ENCODE measurements around the gene NF1. TPM values are rescaled to one million over a fixed set of nuclear protein-coding genes. Genes with fewer than 3 reads are reported as not detected.

The NF1 gene
- total RNA-seq, 1 donor from 2014 or later = 69.9 TPM

- Mint-ChIP-seq H3K27me3 (no peaks in the 10 kb centered on the region), H3K4me3 (no peak overlapping the region), H3K4me1 (ENCODE audit: unreplicated experiment) (peaks cover 4% of the 10 kb centered on the region), H3K36me3 (peaks cover 23% of the 10 kb centered on the region), H3K9me3 (no peaks in the 10 kb centered on the region), H3K27ac (no peak overlapping the region)
- DNase-seq (ENCODE audit: extremely low spot score, unreplicated experiment) = no peak
- no peak for TF ChIP-seq CTCF (conservative IDR thresholded peaks at IDR 0.05)
These were observed 64.1 kb downstream of the NF1 start for GRCh38 chr17:31158746-31159377.

GRCh38 chr17:31163091-31163781 lies 68.5 kb downstream of the NF1 start:
- no peak for TF ChIP-seq CTCF (conservative IDR thresholded peaks at IDR 0.05)
- Mint-ChIP-seq H3K4me1 (ENCODE audit: unreplicated experiment) (no peaks in the 10 kb centered on the region), H3K4me3 (no peak overlapping the region), H3K27me3 (no peaks in the 10 kb centered on the region), H3K36me3 (peaks cover 9% of the 10 kb centered on the region), H3K27ac (no peak overlapping the region), H3K9me3 (no peaks in the 10 kb centered on the region)
- no peak for DNase-seq (ENCODE audit: extremely low spot score, unreplicated experiment)

GRCh38 chr17:31167111-31167510 lies 72.3 kb downstream of the NF1 start:
- Mint-ChIP-seq H3K27ac (no peak overlapping the region), H3K27me3 (no peaks in the 10 kb centered on the region), H3K9me3 (no peaks in the 10 kb centered on the region), H3K4me1 (ENCODE audit: unreplicated experiment) (no peaks in the 10 kb centered on the region), H3K4me3 (no peak overlapping the region), H3K36me3 (peaks cover 18% of the 10 kb centered on the region)
- no peak for TF ChIP-seq CTCF (conservative IDR thresholded peaks at IDR 0.05)
- no peak for DNase-seq (ENCODE audit: extremely low spot score, unreplicated experiment)

- Mint-ChIP-seq H3K27ac (no peak overlapping the region), H3K9me3 (no peaks in the 10 kb centered on the region), H3K36me3 (peaks cover 32% of the 10 kb centered on the region), H3K27me3 (no peaks in the 10 kb centered on the region), H3K4me1 (ENCODE audit: unreplicated experiment) (no peaks in the 10 kb centered on the region), H3K4me3 (no peak overlapping the region)
- no peak for TF ChIP-seq CTCF (conservative IDR thresholded peaks at IDR 0.05)
- no peak for DNase-seq (ENCODE audit: extremely low spot score, unreplicated experiment)
These were observed 76.9 kb downstream of the NF1 start for GRCh38 chr17:31171701-31172100.

- peaks cover 1% of the 10 kb centered on the region for H3K9me3 Mint-ChIP-seq
- no peak overlapping the region for H3K27ac Mint-ChIP-seq
- H3K4me3 Mint-ChIP-seq = no peak overlapping the region
- no peak for DNase-seq (ENCODE audit: extremely low spot score, unreplicated experiment)
- H3K27me3 Mint-ChIP-seq = no peaks in the 10 kb centered on the region
- H3K4me1 Mint-ChIP-seq (ENCODE audit: unreplicated experiment) = no peaks in the 10 kb centered on the region
- H3K36me3 Mint-ChIP-seq = peaks cover 39% of the 10 kb centered on the region
- TF ChIP-seq CTCF (conservative IDR thresholded peaks at IDR 0.05) = no peak
These were observed 77.6 kb downstream of the NF1 start for GRCh38 chr17:31172388-31172787.

All from type B pancreatic cell (in vitro differentiated cells).